Activated CD8-positive, alpha-beta T cell treated with anti-CD3 and anti-CD28 coated beads, Interleukin-2, amount 10 ng/mL, durations not matched to agents 7 days and 5 days (primary cell): ENCODE data around the gene ATRN. TPM values are rescaled to one million over a fixed set of nuclear protein-coding genes. Genes with fewer than 3 reads are reported as not detected.

Source experiments
- ATAC-seq: fragments of 150-1000 bp; cut with Tn5 transposase; one replicate; pipeline ENCODE4 v1.10.0; 2021; ENCODE audit warnings: moderate library complexity
- CTCF ChIA-PET: fragments of 350-600 bp; sonication (Branson Sonifier 250); formaldehyde crosslinking; loops from one replicate; lab custom pipeline; 2021; ENCODE audit warnings: antibody characterized with exemption; lab: Charles Lee
- POLR2A ChIA-PET: fragments of 350-600 bp; sonication (Branson Sonifier 250); formaldehyde crosslinking; loops from one replicate; lab custom pipeline; 2021; ENCODE audit warnings: antibody characterized with exemption; lab: Charles Lee
- DNase-seq: peaks from one replicate; pipeline ENCODE4 v3.0.0-alpha.2; 2020
- H3K27ac Mint-ChIP-seq: one replicate; pipeline ENCODE4 v1.8.0; 2021; ENCODE audit warnings: mild to moderate bottlenecking, mixed read lengths
- H3K27me3 Mint-ChIP-seq: one replicate; pipeline ENCODE4 v1.8.0; 2021; ENCODE audit warnings: low read depth, mixed read lengths
- H3K36me3 Mint-ChIP-seq: one replicate; pipeline ENCODE4 v1.8.0; 2021; ENCODE audit warnings: low read depth, mixed read lengths
- H3K4me1 Mint-ChIP-seq: one replicate; pipeline ENCODE4 v1.8.0; 2021; ENCODE audit warnings: low read depth, mixed read lengths
- H3K4me3 Mint-ChIP-seq: one replicate; pipeline ENCODE4 v1.8.0; 2021; ENCODE audit warnings: mild to moderate bottlenecking, mixed read lengths
- H3K9me3 Mint-ChIP-seq: one replicate; pipeline ENCODE4 v1.8.0; 2022; ENCODE audit warnings: mixed read lengths; ENCODE audit not compliant: insufficient read depth
- total RNA-seq, 2 experiments: library from RNA; stranded (reverse); gene quantifications; one replicate each; pipeline ENCODE4 v1.2.3, GENCODE V29; 2021

ATRN gene
- total RNA-seq, 2 experiments from 2014 or later: 8.1 to 8.5 TPM

DNA sequence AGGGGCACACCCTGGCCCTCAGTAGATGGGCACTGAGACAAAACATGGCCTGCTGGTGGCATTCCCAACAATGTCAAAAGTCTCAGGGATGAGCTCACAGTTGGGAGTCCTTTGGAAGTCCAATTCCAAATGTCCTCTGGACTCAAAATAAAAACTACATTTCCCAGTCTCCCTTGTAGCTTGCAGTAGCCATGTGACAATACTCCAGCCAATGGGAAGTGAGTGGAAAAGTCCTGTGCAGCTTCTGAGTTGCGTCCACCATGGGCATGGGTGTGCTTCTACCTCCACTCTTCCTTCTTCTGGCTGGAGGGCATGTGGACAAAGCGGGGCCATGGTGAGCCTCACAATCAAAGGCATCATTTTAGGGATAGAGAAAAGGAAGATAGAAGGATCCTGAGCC, 216.8 kb downstream of the ATRN start:
- CTCF ChIA-PET: interaction anchor here (1.1 to 2.5 kb wide), 2 partner anchors 11 to 23 kb away, joined by 7 read pairs; no protein-coding TSS in a partner anchor

DNA sequence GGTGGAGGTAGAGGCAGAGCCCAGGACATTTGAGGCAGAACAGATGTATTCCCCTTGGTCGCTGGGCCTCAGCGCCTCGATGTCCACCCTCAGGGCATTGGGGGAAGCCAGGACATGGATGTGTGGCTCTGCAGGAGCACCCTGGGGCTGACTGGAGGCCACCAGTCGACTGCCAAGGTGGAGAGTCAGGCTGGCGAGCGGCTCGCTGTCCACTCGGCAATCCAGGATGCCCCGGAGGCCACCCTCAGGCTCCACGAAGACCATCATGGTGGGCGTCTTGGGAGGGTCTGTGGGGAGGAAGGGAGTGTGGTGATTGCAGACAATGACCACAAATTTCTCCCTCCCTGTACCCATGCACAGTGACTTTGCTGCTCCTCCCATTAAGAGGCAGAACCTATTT, 219.2 kb downstream of the ATRN start:
- ChIA-PET POLR2A (no interaction called here), CTCF (interaction anchor here (0.8 to 1.2 kb wide), 2 partner anchors 13 to 21 kb away, joined by 3 to 5 read pairs; no protein-coding TSS in a partner anchor)
- no peak for ATAC-seq

More for the DNA sequence above, 216.8 kb downstream of the ATRN start:
- POLR2A ChIA-PET: no interaction called here
- H3K27ac Mint-ChIP-seq: no peak overlapping the region
- H3K4me1 Mint-ChIP-seq: no peaks in the 10 kb centered on the region
- no peaks in the 10 kb centered on the region for H3K9me3 Mint-ChIP-seq
- ATAC-seq (no peak), DNase-seq (no peak)
- H3K36me3 Mint-ChIP-seq: no peaks in the 10 kb centered on the region
- H3K27me3 Mint-ChIP-seq: peaks cover 25% of the 10 kb centered on the region
- no peak overlapping the region for H3K4me3 Mint-ChIP-seq

DNA sequence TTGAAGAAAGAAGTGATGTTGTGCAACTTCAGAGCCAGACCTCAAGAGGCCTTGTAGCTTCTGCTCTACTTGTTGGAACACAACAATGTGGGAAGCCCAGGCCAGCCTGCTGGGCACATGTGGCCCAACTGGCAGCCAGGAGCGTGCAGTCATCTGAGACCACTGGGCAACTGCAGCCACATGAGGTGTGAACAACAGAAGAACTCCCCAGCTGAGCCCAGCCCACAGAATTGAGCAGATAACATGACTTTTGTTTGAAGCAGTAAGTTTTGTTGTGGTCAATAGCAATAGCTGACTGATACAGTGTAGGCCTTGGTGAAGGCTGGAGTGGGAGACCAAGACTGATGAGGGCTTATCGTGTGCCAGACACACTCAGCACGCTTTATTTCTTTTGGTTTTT, 219.6 kb downstream of the ATRN start:
- ChIA-PET POLR2A (no interaction called here), CTCF (interaction anchor here (1.2 kb wide), 1 partner anchor 21 kb away, joined by 5 read pairs; no protein-coding TSS in a partner anchor)
- no peaks in the 10 kb centered on the region for H3K9me3 Mint-ChIP-seq
- ATAC-seq (no peak), DNase-seq (no peak)
- no peaks in the 10 kb centered on the region for H3K4me1 Mint-ChIP-seq
- H3K4me3 Mint-ChIP-seq: no peak overlapping the region
- no peaks in the 10 kb centered on the region for H3K36me3 Mint-ChIP-seq
- H3K27ac Mint-ChIP-seq: no peak overlapping the region
- H3K27me3 Mint-ChIP-seq: peaks cover 8% of the 10 kb centered on the region

More for the DNA sequence above, 219.2 kb downstream of the ATRN start:
- Mint-ChIP-seq H3K36me3 (no peaks in the 10 kb centered on the region), H3K4me3 (no peak overlapping the region), H3K27ac (no peak overlapping the region), H3K27me3 (peaks cover 10% of the 10 kb centered on the region), H3K4me1 (no peaks in the 10 kb centered on the region), H3K9me3 (no peaks in the 10 kb centered on the region)
- no peak for DNase-seq

DNA sequence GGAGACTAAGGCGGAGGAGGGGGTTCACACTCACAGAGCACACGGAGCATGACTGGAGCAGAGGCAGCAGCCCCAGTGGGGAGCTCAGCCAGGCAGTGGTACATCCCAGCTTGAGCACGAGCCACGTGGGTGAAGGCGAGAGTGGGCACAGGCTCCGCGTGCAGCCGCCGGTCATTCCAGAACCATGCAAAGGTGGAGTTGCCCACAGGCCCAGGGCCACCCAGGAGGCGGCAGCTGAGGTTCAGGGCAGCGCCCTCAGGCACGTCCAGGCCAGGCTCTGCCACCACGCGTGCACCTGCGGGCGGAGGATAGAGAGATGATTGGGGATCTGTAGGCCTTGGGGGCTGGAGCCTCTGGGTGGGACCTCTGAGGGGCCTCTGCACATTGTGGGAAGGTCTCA, 220.5 kb downstream of the ATRN start:
- no peak for ATAC-seq
- ChIA-PET CTCF (no interaction called here), POLR2A (no interaction called here)
- Mint-ChIP-seq H3K27ac (no peak overlapping the region), H3K36me3 (no peaks in the 10 kb centered on the region), H3K4me1 (no peaks in the 10 kb centered on the region), H3K4me3 (no peak overlapping the region), H3K9me3 (no peaks in the 10 kb centered on the region), H3K27me3 (peaks cover 2% of the 10 kb centered on the region)
- no peak for DNase-seq

DNA sequence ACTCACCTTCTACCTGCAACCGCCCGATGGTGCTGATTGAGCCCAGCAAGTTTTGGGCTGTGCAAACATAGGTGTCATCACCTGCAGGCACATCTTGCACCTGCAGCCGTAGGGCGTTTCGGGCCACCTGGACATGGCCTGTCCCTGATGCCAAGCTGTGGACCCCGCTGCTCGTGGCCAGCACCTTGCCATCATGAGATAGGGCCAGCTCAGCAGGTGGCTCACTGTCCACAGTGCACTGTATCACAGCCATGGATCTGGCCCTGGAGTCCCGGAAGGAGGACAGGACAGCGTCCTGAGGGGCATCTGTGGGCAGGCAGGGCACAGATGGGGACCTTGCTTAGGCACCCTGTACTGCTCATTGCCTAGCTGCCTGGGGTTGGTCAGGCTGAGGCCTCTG, 221.1 kb downstream of the ATRN start:
- no peaks in the 10 kb centered on the region for H3K9me3 Mint-ChIP-seq
- no peaks in the 10 kb centered on the region for H3K36me3 Mint-ChIP-seq
- ChIA-PET POLR2A (no interaction called here), CTCF (interaction anchor here (1.7 kb wide), 1 partner anchor 15 kb away, joined by 6 read pairs; no protein-coding TSS in a partner anchor)
- H3K27ac Mint-ChIP-seq: no peak overlapping the region
- H3K27me3 Mint-ChIP-seq: no peaks in the 10 kb centered on the region
- no peak for ATAC-seq
- H3K4me3 Mint-ChIP-seq: no peak overlapping the region
- DNase-seq: no peak
- no peaks in the 10 kb centered on the region for H3K4me1 Mint-ChIP-seq

DNA sequence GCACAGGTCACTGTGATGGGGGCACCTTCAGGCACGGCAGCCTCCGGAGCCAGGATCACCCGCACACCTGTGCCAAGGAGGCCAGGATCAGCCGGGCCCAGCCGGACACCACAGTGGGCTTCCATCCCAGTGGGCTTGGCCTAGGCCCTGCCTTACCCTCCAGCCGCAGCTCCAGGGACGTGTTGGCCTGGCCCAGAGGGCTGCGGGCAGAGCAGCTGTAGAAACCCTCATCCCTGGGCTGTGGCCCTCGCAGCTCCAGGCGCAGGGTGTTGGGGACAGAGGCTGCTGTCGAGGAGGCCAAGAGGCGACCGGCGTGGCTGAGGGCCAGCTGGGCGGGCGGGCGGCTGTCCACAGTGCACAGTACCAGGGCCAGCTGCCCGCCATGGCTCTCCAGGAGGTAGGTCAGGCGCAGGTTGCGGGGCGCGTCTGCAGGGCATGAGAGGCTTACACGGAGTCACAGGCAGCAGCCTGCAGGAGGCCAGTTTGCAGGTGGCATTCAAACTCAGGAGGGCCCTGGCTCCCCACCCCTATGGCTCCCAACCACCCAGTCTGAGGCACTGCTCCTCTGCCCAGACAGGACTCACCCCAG, 222.0 kb downstream of the ATRN start:
- Mint-ChIP-seq H3K4me1 (no peaks in the 10 kb centered on the region), H3K4me3 (no peak overlapping the region), H3K27ac (no peak overlapping the region), H3K36me3 (no peaks in the 10 kb centered on the region), H3K9me3 (no peaks in the 10 kb centered on the region), H3K27me3 (no peaks in the 10 kb centered on the region)
- CTCF ChIA-PET: interaction anchor here (0.6 to 1.7 kb wide), 2 partner anchors 16 to 49 kb away, joined by 3 to 6 read pairs; no protein-coding TSS in a partner anchor
- POLR2A ChIA-PET: no interaction called here
- ATAC-seq (no peak), DNase-seq (no peak)

DNA sequence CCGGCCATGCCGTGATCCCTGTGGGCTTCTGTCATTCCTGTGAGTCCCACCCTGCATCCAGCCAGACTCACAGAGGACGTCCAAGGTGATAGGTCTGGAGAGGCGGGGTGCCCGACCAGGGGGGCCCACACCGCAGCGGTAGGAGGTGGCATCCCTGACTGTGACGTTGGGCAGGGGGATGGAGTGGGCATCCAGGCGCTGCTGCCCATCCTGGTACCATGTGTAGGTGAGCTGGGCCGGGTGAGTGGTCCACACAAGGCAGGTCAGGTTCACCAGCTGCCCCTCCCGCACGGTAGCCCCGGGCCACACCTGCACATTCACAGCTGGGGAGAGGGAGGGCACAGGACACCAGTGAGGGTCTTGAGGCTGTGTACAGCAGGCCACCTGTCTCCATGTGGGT, 222.6 kb downstream of the ATRN start:
- Mint-ChIP-seq H3K4me3 (no peak overlapping the region), H3K9me3 (no peaks in the 10 kb centered on the region), H3K27me3 (no peaks in the 10 kb centered on the region), H3K27ac (no peak overlapping the region), H3K4me1 (no peaks in the 10 kb centered on the region), H3K36me3 (no peaks in the 10 kb centered on the region)
- ATAC-seq: no peak
- DNase-seq: no peak
- ChIA-PET CTCF (interaction anchor here (1.7 to 7.8 kb wide), 2 partner anchors 17 kb away, joined by 6 to 48 read pairs; no protein-coding TSS in a partner anchor), POLR2A (no interaction called here)

DNA sequence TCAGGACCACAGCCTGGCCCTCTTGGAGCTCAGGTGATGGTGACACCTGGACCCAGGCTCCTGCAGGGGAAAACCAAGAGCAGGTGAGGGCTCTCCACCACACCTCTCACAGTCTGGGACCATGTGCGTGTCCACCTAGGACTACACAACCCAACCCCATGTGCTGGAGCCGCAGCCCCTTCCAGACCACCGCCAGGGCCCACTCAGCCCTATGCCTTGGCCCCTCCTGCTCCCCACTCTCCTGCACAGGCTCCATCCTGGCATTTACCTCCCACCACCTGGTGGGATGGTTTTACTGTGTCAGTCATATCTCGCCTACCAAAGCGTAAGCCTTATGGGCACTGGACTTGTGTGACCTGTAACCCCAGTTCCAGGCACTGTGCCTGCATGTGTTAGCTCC, 224.0 kb downstream of the ATRN start:
- no peaks in the 10 kb centered on the region for H3K36me3 Mint-ChIP-seq
- H3K27ac Mint-ChIP-seq: no peak overlapping the region

DNA sequence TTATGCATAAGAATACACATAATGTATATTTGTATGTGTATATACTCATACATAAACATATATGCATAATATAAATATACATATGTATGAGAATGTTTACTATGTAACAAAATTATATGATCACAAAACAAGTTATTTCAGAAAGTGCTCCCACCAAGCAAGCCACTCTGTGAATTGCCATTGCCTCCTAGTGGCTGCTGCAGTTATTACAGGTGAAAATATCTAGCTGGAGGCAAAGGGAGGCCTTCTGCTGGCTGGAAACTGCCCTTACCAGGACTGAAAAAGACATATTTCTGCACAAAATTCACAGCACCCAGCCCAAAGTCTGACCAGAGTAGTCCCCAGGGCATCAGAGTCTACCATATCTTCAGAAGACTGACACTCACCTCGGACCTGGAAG, 225.4 kb downstream of the ATRN start:
- H3K4me3 Mint-ChIP-seq: no peak overlapping the region
- ChIA-PET CTCF (interaction anchor here (0.8 to 7.8 kb wide), 2 partner anchors 14 to 24 kb away, joined by 3 to 48 read pairs; no protein-coding TSS in a partner anchor), POLR2A (no interaction called here)
- H3K27me3 Mint-ChIP-seq: no peaks in the 10 kb centered on the region
- no peaks in the 10 kb centered on the region for H3K4me1 Mint-ChIP-seq
- H3K27ac Mint-ChIP-seq: no peak overlapping the region
- no peaks in the 10 kb centered on the region for H3K9me3 Mint-ChIP-seq
- DNase-seq (no peak), ATAC-seq (no peak)
- no peaks in the 10 kb centered on the region for H3K36me3 Mint-ChIP-seq

More for the DNA sequence above, 224.0 kb downstream of the ATRN start:
- no peaks in the 10 kb centered on the region for H3K9me3 Mint-ChIP-seq
- no peak overlapping the region for H3K4me3 Mint-ChIP-seq
- H3K4me1 Mint-ChIP-seq: no peaks in the 10 kb centered on the region
- DNase-seq: no peak
- no peaks in the 10 kb centered on the region for H3K27me3 Mint-ChIP-seq
- no peak for ATAC-seq
- ChIA-PET CTCF (interaction anchor here (7.8 kb wide), 1 partner anchor 16 kb away, joined by 48 read pairs; no protein-coding TSS in a partner anchor), POLR2A (no interaction called here)

DNA sequence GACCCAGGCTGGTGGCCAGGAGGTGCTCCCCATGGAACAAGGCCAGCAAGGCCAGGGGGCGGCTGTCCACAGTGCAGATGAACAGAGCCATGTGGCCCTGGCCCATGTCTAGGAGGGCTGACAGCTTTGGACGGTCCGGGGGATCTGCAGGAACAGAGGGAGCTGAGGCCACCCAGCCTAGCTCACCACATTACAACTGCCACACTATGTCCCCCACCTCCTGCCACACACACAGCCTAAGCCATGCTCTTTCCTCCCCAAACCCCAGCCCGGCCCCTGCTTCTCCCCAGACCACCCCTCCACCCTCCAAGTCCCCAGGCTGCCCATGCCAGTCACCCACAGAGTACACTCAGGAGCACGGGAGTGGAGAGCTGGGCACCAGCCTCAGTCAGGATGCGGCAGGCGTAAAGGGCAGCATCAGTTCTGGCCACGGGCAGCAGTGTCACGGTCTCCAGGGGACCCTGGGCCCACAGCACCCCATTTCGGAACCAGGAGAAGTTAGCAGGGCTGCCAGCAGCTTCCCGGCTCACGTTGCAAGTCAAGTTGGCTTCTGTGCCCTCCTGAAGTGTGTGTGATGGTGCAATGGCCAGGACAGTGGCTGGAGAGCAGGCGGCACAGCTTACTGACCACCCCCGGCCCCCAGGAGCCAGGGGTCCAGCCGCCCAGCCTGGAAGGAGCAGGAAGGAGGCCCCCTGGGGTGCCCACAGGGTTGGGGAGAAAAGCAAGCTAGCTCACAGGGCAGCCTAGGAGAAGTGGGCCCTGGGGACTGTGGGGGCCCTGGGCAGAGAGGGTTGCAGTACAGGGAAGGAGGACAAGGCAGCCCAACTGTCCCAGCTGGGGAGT, 226.1 kb downstream of the ATRN start:
- H3K27me3 Mint-ChIP-seq: no peaks in the 10 kb centered on the region
- POLR2A ChIA-PET: no interaction called here
- CTCF ChIA-PET: interaction anchor here (0.7 to 7.8 kb wide), 4 partner anchors 8 to 25 kb away, joined by 3 to 48 read pairs (median 4); no protein-coding TSS in a partner anchor

DNA sequence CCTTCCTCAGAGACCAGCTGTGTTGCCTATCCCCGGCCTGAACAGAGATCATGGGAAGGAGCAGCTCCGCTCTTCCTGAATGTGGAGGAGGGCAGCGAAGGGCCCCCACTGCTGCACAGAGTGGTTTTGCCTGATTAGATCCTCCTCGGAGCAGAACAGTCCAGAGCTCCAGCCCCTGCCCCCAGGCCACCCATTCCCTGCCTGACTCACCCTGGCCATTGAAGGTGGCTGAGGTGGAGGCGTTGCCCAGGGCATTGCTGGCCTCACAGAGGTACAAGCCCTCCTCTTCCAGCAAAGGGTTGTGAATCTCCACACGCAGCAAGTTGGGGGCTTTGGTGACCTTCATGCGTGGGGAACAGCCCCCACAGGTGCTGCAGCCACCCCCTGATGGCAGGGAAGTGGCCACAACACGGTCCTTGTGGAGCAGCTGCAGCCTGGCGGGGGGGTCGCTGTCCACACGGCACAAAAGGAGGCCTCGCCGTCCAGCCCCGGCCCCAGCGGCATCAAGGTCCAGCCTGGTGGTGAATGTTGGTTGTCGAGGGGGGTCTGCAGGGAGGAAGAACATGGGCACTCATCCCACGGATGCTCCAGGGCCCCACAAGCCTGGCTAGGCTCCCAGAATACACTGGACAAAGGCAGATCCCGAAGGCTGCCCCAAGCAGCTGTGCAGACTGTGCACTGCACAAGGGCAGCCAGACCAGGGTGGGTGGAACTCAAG, 226.9 kb downstream of the ATRN start:
- CTCF ChIA-PET: interaction anchor here (0.7 to 7.8 kb wide), 3 partner anchors 9 to 21 kb away, joined by 3 to 48 read pairs (median 4); no protein-coding TSS in a partner anchor
- Mint-ChIP-seq H3K4me3 (no peak overlapping the region), H3K4me1 (no peaks in the 10 kb centered on the region), H3K36me3 (no peaks in the 10 kb centered on the region), H3K27ac (no peak overlapping the region), H3K27me3 (no peaks in the 10 kb centered on the region), H3K9me3 (no peaks in the 10 kb centered on the region)
- no peak for ATAC-seq
- DNase-seq: no peak
- POLR2A ChIA-PET: interaction anchor here (1.2 kb wide), 1 partner anchor 23 kb away, joined by 3 read pairs; no protein-coding TSS in a partner anchor

More for the DNA sequence above, 226.1 kb downstream of the ATRN start:
- ATAC-seq (no peak), DNase-seq (no peak)
- Mint-ChIP-seq H3K9me3 (no peaks in the 10 kb centered on the region), H3K4me3 (no peak overlapping the region), H3K36me3 (no peaks in the 10 kb centered on the region), H3K4me1 (no peaks in the 10 kb centered on the region), H3K27ac (no peak overlapping the region)
